Measurements from ENCODE around the gene PARD6A.

The PARD6A gene

DNA sequence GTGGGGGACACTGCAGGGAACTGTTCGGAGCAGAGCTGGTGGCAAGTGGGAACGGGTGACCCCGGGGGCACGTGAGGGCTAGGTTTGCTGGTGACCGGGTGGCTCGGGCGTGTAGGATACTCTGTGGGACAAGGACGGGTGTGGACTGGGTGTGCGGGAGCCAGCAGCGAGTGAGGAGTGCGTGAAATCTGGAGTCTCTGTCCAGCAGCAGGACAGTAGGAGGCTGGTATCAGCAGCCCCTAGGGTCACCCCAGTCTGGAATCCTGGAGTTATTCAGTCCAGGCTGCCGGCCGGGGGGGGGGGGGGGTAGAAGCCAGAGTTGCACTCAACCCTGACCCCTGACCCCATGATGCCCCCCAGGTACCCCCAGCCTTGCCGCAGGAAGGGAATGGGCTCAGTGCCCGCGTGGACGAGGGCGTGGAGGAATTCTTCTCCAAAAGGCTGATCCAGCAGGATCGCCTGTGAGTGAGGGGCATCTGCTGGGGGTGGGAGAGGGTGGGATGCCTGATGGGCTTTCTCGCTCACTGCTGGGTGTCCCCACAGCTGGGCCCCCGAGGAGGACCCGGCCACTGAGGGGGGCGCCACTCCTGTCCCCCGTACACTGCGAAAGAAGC lies 6.9 kb upstream of the PARD6A start:
- DNase-seq (ENCODE audit: low spot score) = no peak

DNA sequence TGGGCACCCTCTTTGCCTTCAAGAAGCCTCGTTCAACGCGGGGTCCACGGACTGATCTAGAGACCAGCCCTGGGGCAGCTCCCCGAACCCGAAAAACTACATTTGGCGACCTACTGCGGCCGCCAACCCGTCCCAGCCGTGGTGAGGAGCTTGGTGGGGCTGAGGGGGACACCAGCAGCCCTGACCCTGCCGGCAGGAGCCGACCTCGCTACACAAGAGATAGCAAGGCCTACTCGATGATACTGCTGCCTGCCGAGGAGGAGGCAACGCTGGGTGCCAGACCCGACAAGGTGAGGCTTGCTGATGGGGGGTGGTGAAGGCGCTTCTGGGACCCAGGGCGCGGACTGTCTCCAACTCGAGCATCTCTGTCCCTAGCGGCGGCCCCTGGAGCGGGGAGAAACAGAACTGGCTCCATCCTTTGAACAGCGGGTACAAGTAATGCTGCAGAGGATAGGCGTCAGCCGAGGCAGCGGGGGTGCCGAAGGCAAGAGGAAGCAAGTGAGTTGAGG lies 6.3 kb upstream of the PARD6A start:
- DNase-seq (ENCODE audit: low spot score) = no peak

DNA sequence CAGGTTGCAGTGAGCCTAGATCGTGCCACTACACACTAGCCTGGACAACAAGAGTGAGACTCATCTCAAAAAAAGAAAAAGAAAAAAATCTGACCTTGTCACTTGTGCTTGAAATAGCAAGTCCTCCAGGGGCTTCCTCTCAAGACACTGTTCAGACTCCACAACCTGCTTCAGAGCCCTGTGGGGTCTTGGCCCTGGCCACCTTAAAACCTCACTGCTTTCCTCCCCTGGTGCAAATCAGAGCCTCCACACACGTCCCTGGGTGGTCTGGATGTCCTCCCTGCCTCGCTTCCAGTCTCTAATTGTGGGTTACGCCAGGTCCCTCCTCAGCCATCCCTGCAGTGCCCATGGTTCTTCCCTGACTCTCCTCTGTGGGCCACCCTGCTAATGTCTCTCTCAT lies 5.4 kb upstream of the PARD6A start:
- DNase-seq (ENCODE audit: low spot score) = no peak

DNA sequence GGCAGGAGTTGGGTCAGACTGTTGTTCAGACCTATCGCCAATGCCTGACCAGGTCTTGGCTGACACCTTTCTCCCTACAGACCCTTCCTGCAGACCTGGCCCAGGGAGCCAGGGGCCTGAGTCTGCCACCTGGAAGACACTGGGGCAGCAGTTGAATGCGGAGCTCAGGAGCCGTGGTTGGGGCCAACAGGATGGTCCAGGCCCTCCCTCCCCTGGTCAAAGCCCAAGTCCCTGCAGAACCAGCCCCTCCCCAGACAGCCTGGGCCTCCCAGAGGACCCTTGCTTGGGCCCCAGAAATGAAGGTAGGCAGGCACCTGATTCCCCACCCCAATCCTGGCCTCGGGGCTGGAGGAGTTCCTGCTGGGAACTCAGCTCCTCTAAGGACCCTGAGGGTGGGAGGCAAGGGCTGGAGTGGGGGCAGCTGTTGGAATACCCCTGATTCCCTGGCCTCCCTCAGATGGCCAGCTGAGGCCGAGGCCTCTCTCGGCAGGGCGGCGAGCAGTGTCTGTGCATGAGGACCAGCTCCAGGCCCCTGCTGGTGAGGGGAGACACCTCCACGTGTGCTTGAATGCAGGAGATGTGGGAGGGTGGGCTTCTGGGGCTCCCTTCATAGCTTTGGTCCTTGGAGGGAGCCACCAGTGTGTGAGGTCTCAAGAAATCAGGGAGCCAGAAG lies 4.3 kb upstream of the PARD6A start:
- no peak for DNase-seq (ENCODE audit: low spot score)

DNA sequence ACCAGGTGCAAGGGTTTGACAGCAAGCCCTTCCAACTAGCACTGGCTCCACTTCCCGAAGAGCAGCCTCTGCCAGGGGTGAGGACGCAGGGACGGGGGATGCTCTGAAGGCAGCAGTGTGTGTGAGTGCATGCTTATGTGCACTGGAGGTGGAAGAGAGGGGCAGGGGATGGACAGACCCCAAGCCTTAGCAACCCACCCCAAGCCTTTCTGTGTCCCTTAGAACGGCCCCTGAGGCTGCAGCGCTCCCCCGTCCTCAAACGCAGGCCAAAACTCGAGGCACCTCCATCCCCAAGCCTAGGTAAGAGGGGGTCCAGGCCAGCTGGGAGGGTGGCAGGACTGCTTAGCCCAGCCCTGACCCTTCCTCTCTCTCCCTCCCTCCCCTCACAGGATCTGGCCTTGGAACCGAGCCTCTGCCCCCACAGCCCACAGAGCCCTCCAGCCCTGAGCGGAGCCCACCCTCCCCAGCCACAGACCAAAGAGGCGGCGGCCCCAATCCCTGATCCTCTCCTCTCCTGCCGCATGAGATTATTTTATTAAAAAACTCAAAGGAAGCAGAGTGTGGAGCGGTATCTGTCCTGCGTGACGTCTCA lies 3.6 kb upstream of the PARD6A start:
- DNase-seq (ENCODE audit: low spot score) = no peak

DNA sequence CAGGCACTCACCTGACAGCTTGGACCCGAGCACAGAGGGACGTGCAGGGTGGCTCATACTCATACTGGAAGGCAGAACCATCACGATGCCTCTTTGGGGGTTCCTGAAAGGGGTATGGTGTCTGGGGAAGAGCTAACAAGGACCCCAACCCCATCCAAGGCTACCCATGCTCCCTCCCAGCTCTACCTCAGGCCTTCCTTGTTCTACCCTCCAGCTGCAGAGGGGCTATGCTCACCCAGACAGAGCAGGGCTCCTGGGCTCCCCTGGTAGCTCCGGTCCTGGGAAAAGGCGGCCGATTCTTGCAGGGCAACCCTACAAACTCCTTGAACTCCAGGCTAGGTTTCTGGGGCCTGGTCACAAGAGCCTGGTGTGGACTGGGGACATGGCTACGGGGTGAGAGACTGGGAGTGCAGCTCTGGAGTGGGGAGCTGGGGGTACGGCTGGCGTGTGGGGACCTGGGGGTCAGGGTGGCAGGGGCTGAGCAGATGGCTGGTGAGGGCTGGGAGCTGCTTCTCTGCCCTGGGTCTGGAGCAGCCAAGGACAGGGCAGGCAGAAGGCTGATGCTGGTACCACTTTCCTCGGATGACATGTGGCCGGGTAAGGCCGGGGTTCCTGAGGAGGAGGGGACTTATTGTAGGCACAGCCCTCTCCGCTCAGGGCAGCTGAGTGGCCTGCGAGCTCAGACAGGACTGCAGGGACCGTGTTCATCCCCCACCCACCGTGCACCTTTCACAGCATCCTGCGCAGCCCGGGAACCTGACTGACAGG lies 2.8 kb upstream of the PARD6A start:
- DNase-seq (ENCODE audit: low spot score) = no peak

DNA sequence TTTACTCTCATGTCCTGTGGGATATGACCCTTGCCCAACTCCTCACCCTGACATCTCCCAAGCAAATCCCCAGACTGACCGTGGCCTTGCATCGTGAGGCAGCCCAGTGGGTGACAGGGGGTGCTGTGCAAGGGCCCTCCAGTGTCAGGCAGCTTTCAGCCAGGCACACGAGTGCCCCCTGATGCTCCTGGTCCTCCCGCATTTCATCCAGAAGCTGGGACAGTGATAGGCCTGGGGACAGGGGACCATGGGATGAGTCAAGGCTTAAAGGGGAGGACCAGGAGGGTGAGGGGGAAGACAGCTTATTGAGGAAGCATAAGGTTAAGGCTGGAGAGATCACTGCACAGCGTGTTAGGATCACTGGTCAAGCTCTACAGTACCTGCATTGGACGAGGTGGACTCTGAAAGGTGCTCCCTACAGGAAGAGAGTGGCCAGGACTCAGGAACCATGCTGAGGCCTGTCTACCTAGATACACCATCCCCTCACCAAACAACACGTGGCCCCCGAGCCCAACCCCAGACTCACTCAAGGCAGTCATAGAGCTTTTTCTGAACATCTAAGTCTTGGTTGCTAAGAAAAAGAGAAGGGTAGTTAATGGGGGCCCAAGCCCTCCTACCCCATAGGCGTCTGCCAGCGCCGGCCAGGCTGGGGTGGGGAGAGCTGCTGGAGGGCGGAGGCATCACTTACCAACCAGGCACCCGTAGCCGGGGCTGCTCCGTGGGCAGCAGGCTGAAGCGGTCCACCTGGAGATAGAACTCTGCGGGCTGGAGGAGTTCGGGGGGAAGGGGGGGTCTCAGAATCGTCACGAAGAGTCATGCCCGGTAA lies 1.7 kb upstream of the PARD6A start:
- no peak for DNase-seq (ENCODE audit: low spot score)

DNA sequence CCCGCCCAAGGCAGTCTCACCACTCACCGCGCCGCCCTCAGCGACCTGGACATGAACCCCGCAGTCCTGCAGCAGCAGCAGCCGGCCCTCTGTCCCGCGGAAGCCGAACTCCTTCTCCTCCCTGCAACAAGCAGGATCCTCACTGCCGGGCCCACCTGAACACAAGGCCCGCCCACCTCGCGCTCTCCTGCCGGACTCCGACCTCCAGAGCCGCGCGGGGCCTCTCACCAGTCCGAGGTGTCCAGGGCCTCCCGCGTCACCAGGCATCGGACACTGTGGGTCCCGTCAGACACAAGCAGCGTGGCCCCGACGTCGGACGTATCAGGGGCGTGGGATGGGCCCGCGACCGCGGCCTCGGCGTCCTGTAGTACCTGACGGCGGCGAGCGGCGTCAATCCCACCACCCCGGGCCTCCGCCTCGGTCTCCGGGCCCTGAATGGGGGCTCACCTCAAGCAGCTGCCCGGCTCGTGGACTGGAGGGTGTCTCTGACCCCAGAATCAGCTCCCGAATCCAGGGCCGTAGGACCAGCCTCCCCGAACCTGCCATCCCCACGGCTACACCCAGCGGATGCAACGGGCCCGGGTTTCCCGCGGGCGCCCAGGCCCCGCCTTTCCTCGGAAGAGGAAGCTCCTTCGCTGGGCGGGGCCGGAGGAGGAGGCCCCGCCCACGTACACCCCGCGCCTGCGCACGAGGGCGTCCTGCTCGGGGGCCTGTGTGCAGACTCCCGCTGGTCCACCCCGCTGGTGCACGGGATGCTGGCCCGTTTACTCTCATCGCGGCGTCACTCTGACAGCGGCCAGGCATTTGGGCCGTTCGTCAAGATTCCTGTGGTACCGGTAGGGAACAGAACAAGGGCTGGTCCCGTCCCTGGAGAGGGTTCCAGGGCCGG lies 841 bp upstream of the PARD6A start, which contains the start of gene ACD:
ACD (minus strand) TSS at position 586 of the 889 bp plus-strand sequence; CDS start at position 546, 40 bp downstream.
- DNase-seq (ENCODE audit: low spot score) = peak; percentile 96

DNA sequence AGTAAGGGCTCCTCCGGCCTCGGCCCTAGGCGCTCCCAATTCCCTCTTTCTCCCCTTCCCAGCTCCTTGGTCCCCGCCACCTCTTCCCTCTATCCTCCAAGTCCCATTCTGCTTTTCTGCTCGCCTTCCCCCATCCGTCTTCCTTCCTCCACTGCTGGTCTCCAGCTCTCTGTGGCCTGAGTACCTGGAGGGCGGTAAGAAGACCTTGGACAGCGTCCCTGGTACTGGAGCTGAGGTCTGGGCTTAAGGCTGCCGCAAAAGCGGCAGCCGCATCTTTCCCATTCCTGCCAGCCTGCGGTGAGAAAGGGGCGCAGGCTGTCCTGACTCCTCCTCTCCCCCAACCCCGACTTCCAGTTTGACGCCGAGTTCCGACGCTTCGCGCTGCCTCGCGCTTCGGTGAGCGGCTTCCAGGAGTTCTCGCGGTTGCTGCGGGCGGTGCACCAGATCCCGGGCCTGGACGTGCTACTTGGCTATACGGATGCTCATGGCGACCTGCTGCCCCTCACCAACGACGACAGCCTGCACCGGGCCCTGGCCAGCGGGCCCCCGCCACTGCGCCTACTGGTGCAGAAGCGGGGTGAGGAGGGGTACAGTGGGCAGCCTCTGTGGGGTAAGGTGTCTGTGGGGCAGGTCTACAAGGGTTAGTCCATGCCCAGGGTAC lies 471 bp downstream of the PARD6A start:
- DNase-seq (ENCODE audit: low spot score) = no peak

DNA sequence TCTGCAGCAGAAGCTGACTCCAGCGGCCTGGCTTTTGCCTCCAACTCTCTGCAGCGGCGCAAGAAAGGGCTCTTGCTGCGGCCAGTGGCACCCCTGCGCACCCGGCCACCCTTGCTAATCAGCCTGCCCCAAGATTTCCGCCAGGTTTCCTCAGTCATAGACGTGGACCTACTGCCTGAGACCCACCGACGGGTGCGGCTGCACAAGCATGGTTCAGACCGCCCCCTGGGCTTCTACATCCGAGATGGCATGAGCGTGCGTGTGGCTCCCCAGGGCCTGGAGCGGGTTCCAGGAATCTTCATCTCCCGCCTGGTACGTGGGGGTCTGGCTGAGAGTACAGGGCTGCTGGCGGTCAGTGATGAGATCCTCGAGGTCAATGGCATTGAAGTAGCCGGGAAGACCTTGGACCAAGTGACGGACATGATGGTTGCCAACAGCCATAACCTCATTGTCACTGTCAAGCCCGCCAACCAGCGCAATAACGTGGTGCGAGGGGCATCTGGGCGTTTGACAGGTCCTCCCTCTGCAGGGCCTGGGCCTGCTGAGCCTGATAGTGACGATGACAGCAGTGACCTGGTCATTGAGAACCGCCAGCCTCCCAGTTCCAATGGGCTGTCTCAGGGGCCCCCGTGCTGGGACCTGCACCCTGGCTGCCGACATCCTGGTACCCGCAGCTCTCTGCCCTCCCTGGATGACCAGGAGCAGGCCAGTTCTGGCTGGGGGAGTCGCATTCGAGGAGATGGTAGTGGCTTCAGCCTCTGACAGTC lies 1.3 kb downstream of the PARD6A start:
- no peak for DNase-seq (ENCODE audit: low spot score)

DNA sequence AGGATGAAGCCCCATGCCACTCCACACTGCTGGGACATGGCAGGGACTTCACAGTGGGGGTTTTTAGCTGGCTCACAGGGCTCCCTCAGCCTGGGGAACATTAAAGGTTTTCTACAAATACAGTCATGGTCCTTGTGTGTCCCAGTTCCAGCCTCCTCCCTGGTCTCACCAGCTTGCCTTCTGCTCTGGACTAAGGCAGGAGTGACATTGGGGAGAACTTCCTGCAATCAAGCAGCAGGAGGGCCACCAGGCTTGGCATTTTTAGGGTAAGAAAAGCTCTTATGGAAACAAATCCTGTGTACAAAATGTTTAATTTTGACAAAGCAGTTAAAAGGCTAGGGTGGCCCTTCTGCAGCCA lies 1.9 kb downstream of the PARD6A start:
- DNase-seq (ENCODE audit: low spot score) = no peak

DNA sequence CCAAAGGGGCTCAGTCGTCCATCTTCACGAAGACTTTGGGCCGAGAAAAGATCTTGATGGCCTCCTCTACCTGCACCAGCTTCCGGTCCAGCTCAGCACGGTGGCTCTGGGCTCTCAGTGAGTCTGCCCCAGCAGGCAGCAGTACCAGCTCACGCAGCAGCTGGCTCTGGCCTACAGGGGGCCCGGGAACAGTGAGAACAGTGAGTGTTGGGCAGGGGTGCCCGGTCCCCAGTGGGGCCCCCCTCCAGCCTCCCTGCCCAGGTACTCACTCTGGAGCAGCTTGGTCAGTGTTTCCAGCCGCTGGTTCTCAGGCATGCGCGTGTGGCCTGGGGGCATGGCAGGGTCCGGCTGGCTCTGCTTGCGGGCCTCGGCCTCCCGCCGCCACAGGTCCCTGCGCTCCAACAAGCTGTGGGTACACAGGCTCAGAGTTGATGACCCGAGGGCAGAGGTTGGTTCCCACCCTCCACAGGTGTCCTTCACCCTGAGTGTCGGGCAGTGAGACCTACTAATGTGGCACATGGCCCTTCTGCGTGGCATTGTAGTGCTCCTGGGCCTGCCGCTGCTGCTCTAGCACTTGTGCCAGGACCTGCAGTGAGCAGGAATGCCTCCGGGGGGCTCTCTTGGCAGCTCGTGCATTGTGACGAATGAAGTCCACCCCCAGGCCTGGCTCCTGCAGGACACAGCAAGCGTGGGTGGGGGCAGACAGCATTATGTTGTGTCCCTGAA lies 2.6 kb downstream of the PARD6A start:
- DNase-seq (ENCODE audit: low spot score) = no peak

DNA sequence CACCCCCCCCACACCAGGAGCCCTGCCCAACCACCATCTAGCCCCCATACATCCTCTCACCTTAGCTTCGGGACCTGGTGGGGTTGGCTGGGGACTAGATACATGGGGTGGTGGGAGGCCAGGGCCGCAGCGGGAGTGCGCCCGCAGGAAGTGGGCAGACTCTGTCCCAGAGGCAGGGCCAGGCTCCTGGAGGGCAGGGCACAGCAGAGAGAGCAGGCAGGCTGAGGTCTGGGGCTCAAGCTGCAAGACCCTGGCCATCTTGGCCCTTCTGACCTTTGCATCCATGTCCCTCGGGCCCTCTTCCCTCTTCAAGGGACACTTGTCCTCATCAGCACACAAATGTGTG lies 3.1 kb downstream of the PARD6A start:
- DNase-seq (ENCODE audit: low spot score) = no peak

DNA sequence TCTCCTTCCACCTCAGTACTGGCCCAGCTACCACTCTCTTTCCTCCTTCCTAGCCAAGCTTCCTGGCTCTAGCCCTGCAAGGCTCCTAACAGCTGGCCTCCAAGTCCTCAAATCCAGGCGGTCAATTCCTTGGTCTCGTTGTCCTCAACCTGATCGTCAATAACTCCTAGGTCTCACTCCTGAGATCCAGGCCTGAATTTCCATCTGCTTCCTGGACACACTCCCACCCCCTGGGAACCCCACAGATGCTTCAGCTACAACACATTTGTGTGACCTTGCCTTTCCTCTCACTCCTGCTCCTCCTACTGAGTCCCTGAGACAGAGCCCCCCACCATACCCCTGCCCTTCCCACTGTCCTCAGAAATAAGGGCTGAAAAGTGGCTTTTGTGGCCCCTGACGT lies 3.5 kb downstream of the PARD6A start:
- no peak for DNase-seq (ENCODE audit: low spot score)

DNA sequence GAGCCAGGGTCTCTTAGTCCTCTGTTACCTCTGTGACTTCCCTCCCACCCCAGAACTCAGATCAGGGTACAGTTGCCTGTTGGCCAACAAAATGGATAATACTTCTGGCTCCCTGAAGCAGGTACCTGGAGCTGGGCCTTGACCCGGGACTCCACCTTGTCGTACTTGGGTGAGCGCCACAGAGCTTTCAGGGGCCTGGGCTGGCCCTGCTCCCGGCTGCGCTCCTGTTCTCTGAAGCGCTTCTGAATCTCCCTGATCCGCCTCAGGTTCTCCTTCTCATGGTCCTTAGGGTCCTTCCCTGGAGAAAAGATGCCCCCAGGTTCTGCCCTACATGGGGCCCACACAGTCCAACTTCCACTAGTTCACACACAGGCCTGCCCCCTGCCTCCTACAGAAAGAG lies 4.1 kb downstream of the PARD6A start:
- no peak for DNase-seq (ENCODE audit: low spot score)

DNA sequence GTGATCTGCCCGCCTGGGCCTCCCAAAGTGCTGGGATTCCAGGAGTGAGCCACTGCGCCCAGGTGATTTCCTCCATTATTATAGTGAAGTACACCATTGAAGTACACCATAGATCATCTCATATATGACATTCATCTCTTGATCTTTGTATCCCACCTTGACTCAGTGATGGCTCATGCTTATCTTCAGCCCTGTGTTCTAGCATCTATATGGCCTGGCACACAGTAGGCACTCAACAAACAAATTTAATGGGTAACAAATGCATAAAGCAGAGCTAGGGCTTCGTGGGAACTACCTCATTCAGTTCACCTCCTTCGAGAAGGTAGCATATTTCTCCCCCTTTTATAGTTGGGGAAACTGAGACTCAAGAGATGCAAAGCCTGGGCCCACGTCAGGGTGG lies 4.8 kb downstream of the PARD6A start:
- DNase-seq (ENCODE audit: low spot score) = no peak

DNA sequence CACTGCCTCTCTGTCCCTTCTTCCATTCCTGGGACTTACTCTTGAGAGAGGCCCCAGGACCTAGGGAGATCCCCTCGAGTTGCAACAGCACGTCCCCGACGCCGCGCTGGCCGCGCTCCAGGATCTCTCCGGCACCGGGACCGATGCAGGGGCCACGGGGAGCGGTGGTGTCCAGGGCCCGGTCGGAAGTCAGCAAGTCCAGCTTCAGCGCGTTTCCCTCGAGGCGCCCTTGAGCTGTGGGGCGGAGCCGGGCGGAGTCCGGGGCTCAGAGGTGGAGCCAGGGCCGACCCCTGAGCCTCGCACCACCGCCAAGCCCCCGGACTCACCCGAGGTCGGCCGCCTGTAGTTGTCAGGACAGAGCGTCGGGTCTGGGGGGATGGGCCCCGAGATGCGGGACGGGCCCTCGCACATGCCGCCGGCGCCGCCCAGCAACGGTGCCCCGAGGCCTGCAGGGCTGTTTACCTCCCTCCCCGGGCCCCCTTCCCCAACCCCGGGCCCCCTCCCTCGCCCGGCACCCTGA lies 5.3 kb downstream of the PARD6A start:
- peak; percentile 31 for DNase-seq (ENCODE audit: low spot score)

DNA sequence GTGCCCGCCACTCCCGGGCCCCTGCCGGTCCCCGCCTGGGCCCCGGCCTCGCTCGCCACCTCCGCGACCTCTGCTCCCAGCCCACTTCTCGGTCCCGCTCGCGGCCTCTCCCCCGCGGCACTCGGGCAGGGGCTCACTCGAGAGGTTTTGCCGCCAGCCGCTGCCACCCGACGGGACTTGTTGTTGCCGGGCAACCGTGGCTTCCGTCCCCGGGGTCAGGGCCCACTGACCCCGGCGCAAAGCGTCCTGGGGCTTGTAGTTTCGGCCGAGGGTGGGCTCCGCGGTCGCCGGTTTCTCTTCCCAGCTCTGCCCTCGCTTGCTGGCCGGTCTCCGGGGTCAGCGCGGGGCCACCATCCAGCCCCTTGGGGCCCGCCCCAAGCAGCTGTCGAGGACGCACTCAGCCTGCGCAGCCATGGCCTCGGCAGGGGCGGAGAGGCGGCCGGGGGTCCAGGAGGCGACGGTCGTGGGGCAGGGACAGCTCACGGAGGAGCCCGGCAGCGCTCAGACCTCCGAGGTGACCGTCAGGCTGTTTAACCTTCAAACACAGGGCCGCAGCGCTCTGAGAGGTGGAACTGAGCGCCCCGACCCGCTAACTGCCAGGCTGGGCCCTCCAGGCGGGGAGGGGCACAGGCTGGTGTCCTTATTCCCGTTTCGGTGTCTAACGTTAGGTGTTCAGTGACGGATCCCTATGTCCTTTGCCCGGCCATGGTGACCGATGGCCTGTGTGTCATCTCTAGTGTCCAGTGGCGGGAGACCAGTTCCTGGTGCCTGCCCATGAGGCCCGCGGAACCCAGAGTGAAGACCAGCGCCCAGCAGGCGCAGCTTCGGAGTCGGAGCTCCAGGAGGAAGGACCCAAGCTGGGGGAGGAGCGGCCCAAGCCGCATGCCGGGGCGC lies 6.0 kb downstream of the PARD6A start, which contains the start of the genes C16orf86 and ENKD1:
C16orf86 (plus strand) TSS at position 256 of the 894 bp plus-strand sequence; CDS start at position 413, 157 bp downstream.
ENKD1 (minus strand) TSS at position 192 of the 894 bp plus-strand sequence. CDS start 308 bp downstream, outside the sequence.
- DNase-seq (ENCODE audit: low spot score) = peak; percentile 66

Measured in hematopoietic multipotent progenitor cell treated with erythropoietin and hydrocortisone succinate and interleukin-3 and kit ligand, for 17 days (in vitro differentiated cells).